KMS-11 (cell line): Measurements from ENCODE around the gene CD300A.

Experiments used
- H2AFZ ChIP-seq: fragments of 200-600 bp; sonication (generic); 2 replicates; pipeline ENCODE4 v1.6.1; 2016; ENCODE audit warnings: antibody characterized with exemption, mixed run types, low read depth
- H3K27ac ChIP-seq: fragments of 200-600 bp; sonication (generic); 2 replicates; pipeline ENCODE4 v1.6.1; 2016; ENCODE audit warnings: mild to moderate bottlenecking, mixed run types
- H3K27me3 ChIP-seq: fragments of 200-600 bp; sonication (generic); 2 replicates; pipeline ENCODE4 v1.6.1; 2017; ENCODE audit warnings: mild to moderate bottlenecking, low read depth, mixed run types, moderate library complexity; ENCODE audit not compliant: insufficient read depth
- H3K36me3 ChIP-seq: fragments of 200-600 bp; sonication (generic); 2 replicates; pipeline ENCODE4 v1.6.1; 2017; ENCODE audit warnings: mild to moderate bottlenecking, mixed run types; ENCODE audit not compliant: insufficient read depth
- H3K4me1 ChIP-seq: fragments of 200-600 bp; sonication (generic); 2 replicates; pipeline ENCODE4 v1.6.1; 2016; ENCODE audit warnings: mild to moderate bottlenecking, low read depth, mixed run types; ENCODE audit not compliant: poor library complexity, severe bottlenecking
- H3K4me2 ChIP-seq: fragments of 200-600 bp; sonication (generic); 2 replicates; pipeline ENCODE4 v1.7.0; 2016; ENCODE audit warnings: mild to moderate bottlenecking, mixed run types
- H3K4me3 ChIP-seq: fragments of 200-600 bp; sonication (generic); IDR thresholded peaks from 2 replicates; pipeline ENCODE4 v1.6.1; 2017; ENCODE audit warnings: low read depth, low read length, mixed read lengths; ENCODE audit not compliant: insufficient read depth
- H3K79me2 ChIP-seq: fragments of 200-600 bp; sonication (generic); 2 replicates; pipeline ENCODE4 v1.6.1; 2016; ENCODE audit warnings: low read depth, mixed run types; ENCODE audit not compliant: insufficient read depth
- H3K9ac ChIP-seq: fragments of 200-600 bp; sonication (generic); 2 replicates; pipeline ENCODE4 v1.6.1; 2016; ENCODE audit warnings: mild to moderate bottlenecking, mixed run types
- H4K20me1 ChIP-seq: fragments of 200-600 bp; sonication (generic); 2 replicates; pipeline ENCODE4 v1.6.1; 2016; ENCODE audit warnings: mild to moderate bottlenecking, mixed run types; ENCODE audit not compliant: insufficient read depth
- CTCF ChIP-seq: fragments of 200-600 bp; sonication (generic); conservative IDR thresholded peaks from 2 replicates; pipeline ENCODE4 v1.6.1; 2017; ENCODE audit warnings: low read depth, mild to moderate bottlenecking, antibody characterized with exemption, low read length, moderate library complexity, mixed read lengths

Gene CD300A

GRCh38 chr17:74467221-74467951, 952 bp downstream of the CD300A start:
- Histone ChIP-seq H2AFZ (no peak overlapping the region), H3K4me2 (no peak overlapping the region), H3K27ac (no peak overlapping the region)

GRCh38 chr17:74471341-74471740, 4.9 kb downstream of the CD300A start:
- H3K27ac ChIP-seq = no peak overlapping the region

More at GRCh38 chr17:74467221-74467951, 952 bp downstream of the CD300A start:
- Histone ChIP-seq H3K4me3 (no peak overlapping the region), H3K4me1 (no peaks in the 10 kb centered on the region), H3K9ac (no peak overlapping the region), H3K79me2 (no peaks in the 10 kb centered on the region), H4K20me1 (no peaks in the 10 kb centered on the region), H3K36me3 (no peaks in the 10 kb centered on the region), H3K27me3 (peaks cover 29% of the 10 kb centered on the region; the same call in 1 of the 2 replicates)
- no peak for TF ChIP-seq CTCF

GRCh38 chr17:74472890-74473289, 6.5 kb downstream of the CD300A start:
- Histone ChIP-seq H3K79me2 (no peaks in the 10 kb centered on the region), H3K4me3 (no peak overlapping the region), H4K20me1 (no peaks in the 10 kb centered on the region), H3K9ac (no peak overlapping the region), H2AFZ (no peak overlapping the region), H3K4me2 (no peak overlapping the region), H3K27ac (no peak overlapping the region), H3K4me1 (no peaks in the 10 kb centered on the region), H3K36me3 (no peaks in the 10 kb centered on the region), H3K27me3 (peaks cover 23% of the 10 kb centered on the region; the same call in 1 of the 2 replicates)
- no peak for TF ChIP-seq CTCF

More at GRCh38 chr17:74471341-74471740, 4.9 kb downstream of the CD300A start:
- no peak for TF ChIP-seq CTCF
- Histone ChIP-seq H4K20me1 (no peaks in the 10 kb centered on the region), H3K4me1 (no peaks in the 10 kb centered on the region), H3K4me3 (no peak overlapping the region), H3K4me2 (no peak overlapping the region), H2AFZ (no peak overlapping the region), H3K36me3 (no peaks in the 10 kb centered on the region), H3K79me2 (no peaks in the 10 kb centered on the region), H3K27me3 (peaks cover 23% of the 10 kb centered on the region; the same call in 1 of the 2 replicates), H3K9ac (no peak overlapping the region)

- TF ChIP-seq CTCF = no peak
- H3K79me2 ChIP-seq = no peaks in the 10 kb centered on the region
- no peak overlapping the region for H3K27ac ChIP-seq
- no peak overlapping the region for H3K4me2 ChIP-seq
- no peaks in the 10 kb centered on the region for H3K36me3 ChIP-seq
- no peak overlapping the region for H2AFZ ChIP-seq
- H3K27me3 ChIP-seq = peaks cover 23% of the 10 kb centered on the region; the same call in 1 of the 2 replicates
- H3K4me1 ChIP-seq = no peaks in the 10 kb centered on the region
- H3K9ac ChIP-seq = no peak overlapping the region
- no peaks in the 10 kb centered on the region for H4K20me1 ChIP-seq
- H3K4me3 ChIP-seq = no peak overlapping the region
These were observed 6.9 kb downstream of the CD300A start for GRCh38 chr17:74473294-74473693.
